GM19467 (cell line): ENCODE results near the gene DNAJB12.
"Not testable (repeated sequence)": the region's sequence is repeated elsewhere in the genome, so short reads cannot be mapped to it uniquely, and the experiment has no call there.

Experiments
- ATAC-seq: cut with Tn5 transposase; IDR thresholded peaks from one replicate; pipeline ENCODE4 v1.9.1; 2021; ENCODE audit warnings: mild to moderate bottlenecking, moderate library complexity; ENCODE audit not compliant: unreplicated experiment

DNAJB12 gene

GRCh38 chr10:72318418-72319262 lies 36.1 kb downstream of the DNAJB12 start:
- ATAC-seq: no peak

- ATAC-seq: no peak
Measured at GRCh38 chr10:72316748-72317435, 37.8 kb downstream of the DNAJB12 start.

GRCh38 chr10:72316386-72316700 lies 38.4 kb downstream of the DNAJB12 start:
- ATAC-seq: no peak

GRCh38 chr10:72315611-72316385 lies 38.9 kb downstream of the DNAJB12 start:
- ATAC-seq: no peak

GRCh38 chr10:72315054-72315453 lies 39.7 kb downstream of the DNAJB12 start:
- ATAC-seq: no peak

GRCh38 chr10:72314263-72314662 lies 40.5 kb downstream of the DNAJB12 start:
- no peak for ATAC-seq

- ATAC-seq: no peak
Measured at GRCh38 chr10:72312865-72313391, 41.8 kb downstream of the DNAJB12 start.

DNA sequence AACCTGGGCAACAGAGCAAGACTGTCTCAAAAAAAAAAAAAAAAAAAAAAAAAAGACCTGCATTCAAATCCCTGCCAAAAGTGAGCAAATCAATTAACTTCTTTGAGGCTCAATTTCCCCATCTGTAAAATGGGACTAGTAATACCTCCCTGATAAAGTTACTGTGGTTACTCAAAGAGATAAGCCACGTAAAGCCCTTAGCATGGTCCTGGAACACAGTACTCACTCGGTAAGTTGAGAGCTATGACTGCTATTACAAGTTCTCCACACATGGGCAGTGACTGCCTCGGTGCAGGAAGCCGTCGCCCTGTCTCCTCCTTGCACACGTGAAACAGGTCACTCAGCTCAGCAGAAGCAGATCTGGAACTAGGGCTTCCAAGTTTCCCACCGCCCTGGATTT lies 43.1 kb downstream of the DNAJB12 start:
- ATAC-seq: no peak

- ATAC-seq: no peak
Measured at GRCh38 chr10:72310636-72311035, 44.1 kb downstream of the DNAJB12 start.

DNA sequence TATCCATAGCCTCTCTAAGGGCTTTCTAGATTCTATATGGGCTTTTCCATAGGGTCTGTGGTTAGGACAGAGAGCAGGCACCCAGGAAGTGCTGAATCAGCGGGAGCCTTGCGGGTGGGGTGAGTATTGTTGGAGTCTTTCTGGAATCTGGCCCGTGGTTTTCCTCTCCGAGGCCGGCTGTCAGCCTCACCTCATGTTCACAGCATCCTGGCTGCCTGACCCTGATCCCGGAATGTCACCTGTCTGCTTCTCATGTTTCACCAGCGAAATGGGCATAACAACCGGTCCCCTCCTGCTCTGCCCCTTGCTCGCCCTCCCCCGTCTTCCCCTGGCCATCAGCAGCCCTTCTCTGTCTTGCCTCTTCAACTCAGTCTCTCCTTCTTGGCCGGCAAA lies 44.5 kb downstream of the DNAJB12 start:
- ATAC-seq: no peak

DNA sequence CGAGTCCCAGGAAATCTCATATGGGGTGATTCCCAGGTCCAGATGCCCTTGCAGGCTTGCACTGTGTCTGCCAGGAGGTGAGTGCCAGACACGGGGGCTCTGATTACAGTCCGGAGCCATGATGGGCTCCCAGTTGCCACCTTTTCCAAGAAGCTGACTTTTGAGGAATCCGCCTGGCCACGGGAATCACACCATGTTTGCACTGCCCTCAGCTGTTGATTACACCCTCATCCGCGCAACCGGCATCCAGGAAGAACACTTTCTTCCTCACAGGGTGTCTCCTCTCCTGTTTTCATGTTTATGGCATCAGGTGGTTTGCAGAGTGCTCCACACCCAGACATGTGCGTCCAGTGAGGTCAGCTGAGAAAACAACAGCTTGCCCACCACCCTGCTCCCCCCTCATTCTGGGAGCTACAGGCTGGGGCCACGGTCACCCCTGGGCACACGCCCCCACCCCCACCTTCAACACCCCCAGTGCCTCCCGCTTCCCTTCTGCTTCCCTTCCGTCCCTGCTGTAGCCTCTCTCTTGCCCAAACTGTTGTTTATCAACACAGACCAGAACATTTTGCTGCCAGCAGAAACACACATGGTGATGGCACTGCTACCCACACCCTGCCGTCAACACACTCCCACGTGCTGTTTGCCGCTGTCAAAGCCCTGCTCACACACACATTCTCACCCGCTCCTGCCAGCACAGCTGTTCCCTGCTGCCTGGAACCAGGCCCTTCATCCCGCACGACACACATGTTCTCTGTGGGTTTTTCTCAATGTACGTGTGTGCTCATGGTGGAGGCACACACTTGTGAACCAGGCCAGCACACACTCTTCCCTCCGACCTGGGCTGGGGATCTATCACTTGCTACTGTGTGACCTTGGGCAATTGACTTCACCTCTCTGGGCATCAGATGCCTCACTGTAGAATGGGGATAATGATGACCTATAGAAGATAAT lies 45.2 kb downstream of the DNAJB12 start:
- ATAC-seq: no peak

GRCh38 chr10:72308320-72308987 lies 46.3 kb downstream of the DNAJB12 start:
- ATAC-seq: no peak

- ATAC-seq: not testable (repeated sequence)
Measured at GRCh38 chr10:72307711-72308110, 47.0 kb downstream of the DNAJB12 start.

DNA sequence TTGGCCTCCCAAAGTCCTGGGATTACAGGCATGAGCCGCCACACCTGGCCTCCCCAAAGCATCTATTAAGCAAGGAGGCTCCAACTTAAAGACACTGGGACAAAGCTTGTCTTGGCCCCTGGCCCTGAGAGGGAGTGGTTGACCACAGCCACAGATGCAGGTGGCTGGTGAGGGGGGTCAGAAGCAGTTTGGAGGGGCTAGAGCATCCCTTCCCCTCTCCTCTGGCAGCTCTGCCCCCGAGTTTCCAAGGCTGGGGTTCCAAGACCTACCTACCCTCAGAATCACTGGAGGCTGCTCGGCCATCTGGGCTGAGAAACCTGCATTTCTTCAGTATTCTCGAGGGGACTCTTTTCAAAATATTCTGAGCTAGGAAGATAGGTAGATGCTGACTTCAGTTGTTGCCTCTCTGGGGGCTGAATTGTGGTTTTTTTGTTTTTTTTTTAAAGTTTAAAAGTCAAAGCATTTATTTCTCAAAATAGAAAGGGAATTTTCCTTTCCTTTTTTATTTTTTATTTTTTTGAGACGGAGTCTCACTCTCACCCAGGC lies 48.4 kb downstream of the DNAJB12 start:
- ATAC-seq: no peak

- ATAC-seq: no peak
Measured at GRCh38 chr10:72303424-72304128, 51.1 kb downstream of the DNAJB12 start.

- no peak for ATAC-seq
Measured at GRCh38 chr10:72298592-72299519, 55.9 kb downstream of the DNAJB12 start.

DNA sequence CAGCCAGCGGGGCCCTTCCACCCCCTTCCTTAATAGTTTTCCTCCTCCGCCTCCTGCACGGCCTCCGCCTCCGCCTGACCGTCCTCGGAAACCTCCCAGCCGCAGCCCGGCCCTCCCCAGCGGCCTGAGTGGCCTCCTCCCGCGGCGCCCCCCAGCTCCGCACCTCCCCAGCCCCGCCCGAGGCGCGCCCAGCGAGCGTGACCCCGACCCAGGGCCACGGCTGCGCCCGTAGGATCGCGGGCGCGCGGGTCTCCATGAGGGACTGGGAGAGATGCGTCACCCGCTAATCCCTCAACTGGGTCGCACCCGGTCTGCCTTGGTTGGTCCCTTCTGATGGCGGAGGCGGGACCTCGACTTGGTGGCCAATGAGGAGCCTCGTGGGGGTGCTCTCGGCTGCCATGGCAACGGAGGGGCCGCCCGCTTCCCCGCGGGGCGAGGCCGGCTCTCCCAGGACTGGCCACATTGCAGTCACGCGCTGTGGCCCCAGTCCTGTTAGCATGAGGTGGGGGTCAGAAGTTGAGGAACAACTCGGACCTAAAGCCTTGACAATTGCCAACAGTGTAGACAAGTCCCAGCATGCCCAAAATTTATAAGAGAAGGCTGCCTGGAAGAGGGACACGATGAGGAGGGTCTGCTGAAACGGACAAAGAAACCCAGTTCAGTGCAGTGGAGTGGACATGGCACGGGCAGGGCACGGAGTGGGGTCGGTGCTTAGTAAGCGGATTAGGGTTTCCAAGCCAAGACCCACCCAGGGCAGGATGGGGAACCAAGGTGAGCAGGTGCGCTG lies 56.7 kb downstream of the DNAJB12 start:
- peak; percentile 64 for ATAC-seq
